GM18505 (cell line): ENCODE measurements around the gene ITPA.
"Not testable (repeated sequence)": the region's sequence is repeated elsewhere in the genome, so short reads cannot be mapped to it uniquely, and the experiment has no call there.

Experiments
- ATAC-seq: cut with Tn5 transposase; IDR thresholded peaks from one replicate; pipeline ENCODE4 v1.9.1; 2021; ENCODE audit not compliant: unreplicated experiment
- POLR2A ChIP-seq: IDR thresholded peaks from 4 replicates; pipeline ENCODE4 v1.6.1; 2011; ENCODE audit warnings: borderline replicate concordance; ENCODE audit not compliant: insufficient read depth, insufficient read length; ENCODE audit errors: extremely low read depth

Gene ITPA

GRCh38 chr20:3199976-3200755 lies 9.1 kb upstream of the ITPA start:
- ATAC-seq, result no peak
- no peak for TF ChIP-seq POLR2A

GRCh38 chr20:3202965-3203314 lies 6.4 kb upstream of the ITPA start:
- ATAC-seq, result no peak
- TF ChIP-seq POLR2A, result no peak

DNA sequence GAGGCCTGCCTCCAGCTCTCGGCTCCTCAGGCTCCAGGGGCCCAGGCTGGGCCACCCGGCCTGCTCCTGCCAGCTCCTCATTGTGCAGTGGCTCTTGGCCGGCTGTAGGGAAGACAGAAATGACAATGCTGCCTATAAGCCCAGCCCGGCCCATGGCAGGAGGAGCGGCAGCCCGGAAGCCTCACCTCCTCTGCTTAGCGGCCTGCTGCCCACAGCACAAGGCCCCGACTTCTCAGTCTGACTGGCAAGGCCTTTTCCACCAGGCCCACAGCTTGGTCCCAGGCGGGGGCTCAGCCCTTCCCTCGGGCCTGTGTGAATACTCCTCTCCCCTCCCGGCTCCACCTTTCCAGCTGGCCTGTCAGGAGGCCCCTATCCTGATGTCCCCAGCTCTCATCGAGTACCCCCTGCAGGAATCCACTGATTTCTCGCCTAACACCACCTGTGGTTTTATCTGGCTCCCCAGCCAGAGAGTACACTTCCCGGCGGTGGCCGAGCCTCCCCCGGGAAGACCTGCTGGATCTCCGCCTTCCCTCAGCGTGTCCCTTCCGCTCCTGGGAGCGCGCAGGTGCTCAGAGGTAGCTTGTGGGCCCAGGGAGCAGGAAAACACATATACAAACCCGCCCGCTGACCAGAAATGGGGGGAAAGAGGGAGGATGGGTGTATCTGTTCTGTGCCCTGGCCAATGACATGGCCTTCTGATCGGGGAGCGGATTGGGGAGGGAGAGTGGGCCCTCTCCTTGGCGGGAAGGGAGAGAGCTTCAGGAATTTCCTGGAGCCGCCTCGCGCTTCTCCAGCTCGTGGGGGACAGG lies 5.8 kb upstream of the ITPA start:
- no peak for ATAC-seq
- TF ChIP-seq POLR2A, result no peak

GRCh38 chr20:3204124-3204794 lies 5.0 kb upstream of the ITPA start, which contains the start of gene DDRGK1:
TSS of gene DDRGK1 (minus strand) at chr20:3204682. CDS start at chr20:3204627, 55 bp downstream.
- peak; percentile 76 for ATAC-seq
- TF ChIP-seq POLR2A, result peak; percentile 88

- no peak for ATAC-seq
- no peak for TF ChIP-seq POLR2A
These were observed 477 bp upstream of the ITPA start for GRCh38 chr20:3208786-3209256.

DNA sequence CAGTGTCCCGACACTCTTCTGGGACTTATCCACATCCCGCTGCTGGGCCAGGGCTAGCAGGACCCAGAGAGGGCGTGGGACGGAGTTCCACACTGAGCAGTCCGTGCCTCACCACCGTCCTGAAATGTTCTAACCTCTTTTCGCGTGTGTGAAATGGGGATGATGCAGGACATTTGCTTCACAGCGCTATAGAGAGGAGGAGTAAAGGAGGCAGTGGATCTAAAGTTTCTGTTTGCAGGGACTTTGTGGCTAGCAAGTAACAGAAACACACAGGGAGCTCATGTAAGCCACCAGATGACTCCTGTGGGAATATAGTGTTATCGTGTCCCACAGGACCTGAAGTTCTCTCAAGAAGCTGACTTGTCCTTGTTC lies 634 bp downstream of the ITPA start:
- no peak for TF ChIP-seq POLR2A
- ATAC-seq, result peak; percentile 12

DNA sequence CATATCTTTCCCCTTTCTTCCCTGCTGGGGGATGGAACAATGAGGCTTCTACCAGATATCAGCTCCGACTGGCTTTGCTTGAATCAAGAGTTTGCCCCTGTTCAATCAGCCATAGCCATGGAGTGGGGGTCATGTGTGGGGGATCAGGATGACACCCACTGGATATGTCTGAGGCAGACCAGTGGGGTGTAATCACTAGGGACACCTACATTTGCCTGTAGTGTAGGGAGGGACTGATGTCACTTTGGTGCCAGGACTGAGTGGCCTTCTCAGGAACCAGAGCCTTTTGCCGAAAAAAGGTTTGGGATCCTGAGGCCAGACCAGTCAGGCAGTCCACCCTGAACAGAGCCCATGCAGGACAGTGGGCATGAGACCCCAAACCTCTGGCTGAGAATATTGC lies 1.0 kb downstream of the ITPA start:
- TF ChIP-seq POLR2A, result no peak
- no peak for ATAC-seq

GRCh38 chr20:3213226-3213625 lies 3.9 kb downstream of the ITPA start:
- TF ChIP-seq POLR2A, result peak; percentile 1
- no peak for ATAC-seq

- not testable (repeated sequence) for ATAC-seq
These were observed 6.1 kb downstream of the ITPA start for GRCh38 chr20:3215359-3215917.

GRCh38 chr20:3218307-3218988 lies 9.2 kb downstream of the ITPA start:
- ATAC-seq, result peak; percentile 52
- no peak for TF ChIP-seq POLR2A

DNA sequence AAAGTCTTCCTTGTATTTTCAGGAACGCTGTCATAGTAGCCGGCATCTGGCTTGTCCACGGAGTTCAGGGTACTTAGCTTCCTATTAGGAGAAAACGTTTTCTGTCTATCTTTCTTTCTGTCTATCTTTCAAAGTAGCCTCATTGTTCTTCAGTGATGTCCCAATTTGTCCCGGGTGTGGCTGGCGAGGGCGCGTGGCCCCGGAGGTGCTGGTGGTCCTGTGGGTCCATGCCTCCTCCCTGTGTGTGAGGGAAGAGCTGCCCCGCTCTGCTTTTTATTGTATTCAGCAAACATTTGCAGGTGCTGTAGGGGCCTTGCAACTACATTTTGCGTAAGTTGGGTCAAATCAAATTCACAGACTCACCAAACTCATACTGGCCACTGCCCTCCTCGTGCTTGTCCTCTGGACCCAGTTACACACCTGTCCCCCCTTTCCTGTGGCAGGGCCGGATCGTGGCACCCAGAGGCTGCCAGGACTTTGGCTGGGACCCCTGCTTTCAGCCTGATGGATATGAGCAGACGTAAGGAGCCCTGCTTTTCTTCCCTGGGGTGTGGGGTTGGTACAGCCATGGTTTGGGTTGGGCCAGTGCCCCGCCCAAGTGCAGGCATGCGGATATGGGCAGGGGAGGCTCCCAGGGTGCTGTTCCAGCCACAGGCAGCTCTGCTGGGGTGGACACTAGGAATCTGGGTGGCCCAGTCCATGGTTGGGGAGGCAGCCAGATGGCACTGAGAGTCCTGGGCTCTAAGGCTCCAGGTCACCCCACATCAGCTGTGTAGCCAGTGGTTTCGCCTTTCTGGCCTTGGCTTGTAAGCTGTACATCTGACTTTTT lies 12.3 kb downstream of the ITPA start:
- ATAC-seq, result no peak
- no peak for TF ChIP-seq POLR2A
